HL-60/S4 (cell line): Measurements from ENCODE around the gene TUBA1C.
"Not testable (repeated sequence)": the region's sequence is repeated elsewhere in the genome, so short reads cannot be mapped to it uniquely, and the experiment has no call there.

ENCODE experiments used
- in situ Hi-C: fragments of 300-500 bp; cut with MboI; formaldehyde crosslinking; loops from 2 replicates; pipeline ENCODE4 v1.14.3; 2022; ENCODE audit warnings: low sequenced_read_pairs

The TUBA1C gene

GRCh38 chr12:49253033-49253623 is 11.8 kb upstream of the TUBA1C start:
- in situ Hi-C loops, result no loop called here

GRCh38 chr12:49255456-49255855 is 9.4 kb upstream of the TUBA1C start:
- in situ Hi-C loops, result not testable (repeated sequence)

GRCh38 chr12:49255857-49256637 is 8.8 kb upstream of the TUBA1C start:
- in situ Hi-C loops, result no loop called here

GRCh38 chr12:49257508-49258184 is 7.2 kb upstream of the TUBA1C start:
- in situ Hi-C loops, result not testable (repeated sequence)

DNA sequence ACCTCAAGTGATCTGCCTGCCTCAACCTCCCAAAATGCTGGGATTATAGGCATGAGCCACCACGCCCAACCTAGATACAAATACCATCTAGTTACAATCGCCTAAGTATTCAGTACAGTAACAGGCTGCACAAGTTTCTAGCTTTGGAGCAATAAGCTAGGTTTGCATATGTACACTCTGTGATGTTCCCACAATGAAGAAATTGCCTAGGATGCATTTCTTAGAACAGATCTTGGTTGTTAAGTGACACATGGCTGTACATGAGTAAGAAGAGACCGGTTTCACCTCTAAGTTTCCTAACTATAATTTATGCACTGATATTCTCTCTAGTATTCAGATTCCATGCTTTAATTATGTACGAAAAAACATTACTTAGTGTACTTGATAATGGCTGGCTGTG is 5.4 kb upstream of the TUBA1C start:
- in situ Hi-C loops, result no loop called here

DNA sequence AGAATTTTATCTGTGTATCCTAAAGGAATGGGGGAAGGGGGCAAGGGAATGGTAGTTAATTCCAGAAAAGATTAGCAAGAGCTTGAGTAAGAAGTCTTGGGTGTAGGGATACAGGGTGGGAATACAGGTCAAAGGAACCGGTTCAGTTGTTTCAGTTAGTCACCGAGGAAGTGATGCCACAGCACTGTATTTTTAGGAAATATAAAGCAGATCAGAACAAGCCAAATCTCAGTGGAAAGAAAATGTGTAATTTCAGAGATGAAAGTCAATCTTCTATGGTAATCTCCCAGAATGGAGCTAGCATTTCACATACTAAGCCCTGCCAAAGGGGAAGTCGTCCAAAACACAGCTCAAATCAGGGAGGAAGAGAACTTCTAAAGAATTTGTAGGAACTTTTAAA is 4.7 kb upstream of the TUBA1C start:
- in situ Hi-C loops, result no loop called here

GRCh38 chr12:49260571-49261363 is 4.1 kb upstream of the TUBA1C start:
- in situ Hi-C loops, result no loop called here

- in situ Hi-C loops, result no loop called here
These were observed 3.2 kb upstream of the TUBA1C start for GRCh38 chr12:49261721-49262120.

- in situ Hi-C loops, result no loop called here
These were observed 1.5 kb upstream of the TUBA1C start for GRCh38 chr12:49263400-49263763.

GRCh38 chr12:49264466-49264872 is 413 bp upstream of the TUBA1C start:
- in situ Hi-C loops, result no loop called here

DNA sequence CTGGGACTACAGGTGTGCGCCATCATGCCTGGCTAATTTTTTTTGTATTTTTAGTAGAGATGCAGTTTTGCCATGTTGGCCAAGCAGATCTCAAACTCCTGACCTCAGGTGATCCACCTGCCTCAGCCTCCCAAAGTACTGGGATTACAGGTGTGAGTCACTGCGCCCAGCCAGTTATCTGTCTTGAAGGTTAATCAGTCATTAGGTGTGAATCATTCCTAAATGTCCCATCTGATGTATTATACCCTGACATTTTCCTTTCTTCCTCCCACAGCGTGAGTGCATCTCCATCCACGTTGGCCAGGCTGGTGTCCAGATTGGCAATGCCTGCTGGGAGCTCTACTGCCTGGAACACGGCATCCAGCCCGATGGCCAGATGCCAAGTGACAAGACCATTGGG is 4.3 kb downstream of the TUBA1C start:
- in situ Hi-C loops, result not testable (repeated sequence)

- in situ Hi-C loops, result no loop called here
These were observed 8.2 kb downstream of the TUBA1C start for GRCh38 chr12:49272790-49273725.

DNA sequence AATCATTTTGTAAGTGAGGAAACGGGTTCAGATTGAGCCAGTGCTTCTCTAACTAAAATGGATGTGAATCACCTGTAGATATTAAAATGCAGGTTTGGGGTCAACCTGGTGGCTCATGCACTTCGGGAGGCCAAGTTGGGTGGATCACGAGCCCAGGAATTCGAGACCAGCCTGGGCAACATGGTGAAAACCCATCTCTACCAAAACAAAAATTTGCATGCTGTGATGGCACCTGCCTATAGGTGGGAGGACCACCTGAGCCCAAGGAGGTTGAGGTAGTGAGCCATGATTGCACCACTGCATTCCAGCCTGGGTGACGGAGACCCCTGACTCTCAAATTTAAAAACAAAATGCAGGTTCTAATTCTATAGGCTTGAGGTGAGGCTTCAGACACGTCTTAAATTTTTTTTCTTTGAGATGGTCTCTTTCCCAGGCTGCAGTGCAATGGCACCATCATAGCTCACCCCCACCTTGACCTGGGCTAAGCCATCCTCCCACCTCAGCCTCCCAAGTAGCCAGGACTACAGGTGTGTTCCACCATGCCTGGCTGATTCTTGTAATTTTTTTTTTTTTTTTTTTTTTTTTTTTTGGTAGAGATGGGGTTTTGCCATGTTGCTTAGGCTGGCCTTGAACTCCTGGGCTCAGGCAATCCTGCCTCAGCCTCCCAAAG is 9.0 kb downstream of the TUBA1C start:
- in situ Hi-C loops, result no loop called here

DNA sequence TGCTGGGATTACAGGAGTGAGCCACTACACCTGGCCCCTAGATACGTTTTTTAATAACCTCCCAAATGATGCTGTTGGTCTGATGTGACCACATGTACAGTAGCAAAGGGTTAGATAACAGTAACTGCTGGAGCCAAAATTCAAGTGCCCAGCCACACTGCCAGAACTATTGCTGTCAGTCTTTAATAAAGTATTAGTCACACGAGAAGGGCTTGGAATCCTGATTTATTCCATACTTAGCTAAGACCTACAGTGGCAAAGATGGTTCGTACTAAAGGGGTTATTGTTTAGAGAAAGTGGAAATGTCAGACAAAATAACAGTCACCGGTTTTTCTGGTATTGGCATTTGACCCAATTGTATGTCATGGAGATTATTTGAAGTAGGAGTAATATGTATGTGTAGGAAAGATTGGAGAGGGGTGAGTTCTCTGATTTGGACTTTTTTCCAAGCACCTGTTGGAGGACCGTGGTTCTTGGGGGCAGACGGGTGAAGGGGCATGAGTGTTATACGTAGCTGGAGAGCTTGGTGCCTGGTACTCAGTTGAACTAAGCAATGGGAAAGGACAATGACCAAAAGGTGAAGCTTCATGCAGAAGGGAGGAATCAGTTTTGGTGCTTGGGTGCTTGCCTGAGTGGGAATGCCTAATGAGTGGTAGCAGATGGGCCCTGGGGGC is 9.7 kb downstream of the TUBA1C start:
- in situ Hi-C loops, result no loop called here

DNA sequence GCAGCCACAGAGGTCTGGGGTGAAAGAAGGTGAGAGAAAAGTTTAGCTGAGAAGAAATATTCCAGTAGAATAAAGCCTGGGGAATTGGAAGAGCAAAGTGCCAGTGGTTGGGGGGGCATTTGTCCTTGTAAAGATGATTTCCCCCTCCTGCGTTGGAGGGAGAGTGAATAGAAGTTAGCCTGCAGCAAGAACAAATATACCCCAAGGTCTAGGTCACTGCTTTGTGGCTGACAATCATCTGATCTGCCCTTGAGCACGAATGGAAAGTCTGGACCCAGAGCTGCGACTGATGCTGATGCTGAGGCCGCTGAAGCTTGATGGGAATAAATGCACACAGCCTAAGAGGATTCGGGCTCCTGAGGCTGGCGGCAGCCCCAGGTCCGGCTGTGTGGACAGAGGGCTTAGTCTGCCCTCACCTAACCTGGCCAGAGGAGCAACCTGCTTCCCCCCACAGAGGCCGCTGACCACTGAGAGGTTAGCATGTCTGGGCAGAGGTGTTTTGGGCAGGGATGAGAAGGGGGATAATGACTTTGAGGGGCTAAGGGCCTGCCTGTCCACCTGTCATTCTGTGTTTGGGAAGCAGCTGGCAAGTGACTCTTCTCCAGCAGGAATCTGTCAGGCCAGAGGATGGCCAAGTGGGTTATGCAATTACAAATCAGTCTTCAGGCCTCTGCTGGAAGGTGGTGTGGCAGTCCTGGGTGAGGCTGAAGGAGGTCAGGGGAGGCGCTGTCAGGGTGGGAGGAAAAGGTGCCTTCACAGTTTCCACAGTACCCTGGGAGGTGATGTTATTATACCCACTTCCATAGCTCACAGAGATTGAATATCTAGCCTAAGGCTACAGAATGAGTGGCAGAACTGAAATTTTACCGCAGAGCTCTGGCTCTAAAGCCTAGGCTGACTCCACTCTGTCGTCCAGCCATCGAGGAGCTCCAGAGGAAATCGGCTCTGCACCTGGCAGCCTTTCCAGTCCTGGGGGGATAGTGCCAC is 11.7 kb downstream of the TUBA1C start:
- in situ Hi-C loops, result no loop called here

DNA sequence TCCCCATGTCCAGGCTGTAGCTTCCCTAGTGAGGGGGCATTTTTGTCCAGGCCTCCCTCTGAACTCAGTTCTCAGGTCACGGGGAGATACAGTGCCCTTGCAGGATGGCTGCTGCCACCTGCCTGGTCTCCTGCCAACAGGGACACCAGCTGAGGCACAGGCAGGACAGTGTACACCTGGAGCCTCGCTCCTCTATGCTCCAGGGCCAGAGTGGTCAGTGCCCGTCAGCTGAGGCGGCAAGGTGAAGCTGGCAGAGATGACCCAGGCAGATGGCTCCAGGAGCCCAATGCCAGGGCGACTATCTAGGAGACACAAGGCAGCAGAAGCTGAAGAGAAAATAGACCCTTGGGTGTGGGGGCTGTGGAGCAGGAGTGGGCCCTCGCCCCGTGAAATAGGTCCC is 12.6 kb downstream of the TUBA1C start:
- in situ Hi-C loops, result no loop called here

GRCh38 chr12:49279706-49280159 is 14.9 kb downstream of the TUBA1C start:
- in situ Hi-C loops, result loop anchor here (10.0 kb wide), 1 partner anchor 245 kb away; no protein-coding TSS in a partner anchor

GRCh38 chr12:49280545-49280944 is 15.7 kb downstream of the TUBA1C start:
- in situ Hi-C loops, result loop anchor here (10.0 kb wide), 1 partner anchor 244 kb away; no protein-coding TSS in a partner anchor
